IMR-90 (cell line): ENCODE data around the gene LYPD5. TPM values are rescaled to one million over a fixed set of nuclear protein-coding genes. Genes with fewer than 3 reads are reported as not detected.

Source experiments
- ATAC-seq: fragments of 200-7000 bp; cut with Tn5 transposase; 2 replicates; pipeline ENCODE4 v1.9.1; 2020; ENCODE audit warnings: low read depth, mild to moderate bottlenecking, moderate library complexity
- BruUV-seq: library from RNA; stranded (reverse); fragments of 400-500 nt; replicated peaks from 2 replicates; lab custom pipeline; 2021; lab: Mats Ljungman, UMichigan
- CTCF ChIA-PET: fragments of 300-600 bp; formaldehyde crosslinking; extraction: SDS; loops from one replicate; lab custom pipeline; 2021; ENCODE audit warnings: antibody characterized with exemption; lab: Yijun Ruan, JAX
- POLR2A ChIA-PET: fragments of 300-600 bp; sonication (Branson Sonifier 250); formaldehyde crosslinking; loops from one replicate; lab custom pipeline; 2022; ENCODE audit warnings: antibody characterized with exemption; ENCODE audit not compliant: unreplicated experiment; lab: Charles Lee
- DNase-seq: peaks from one replicate; pipeline ENCODE4 v3.0.0; 2013
- H2AFZ ChIP-seq: replicated peaks from 2 replicates; pipeline ENCODE3; 2013; ENCODE audit warnings: low read length, mild to moderate bottlenecking; ENCODE audit not compliant: poor library complexity
- H2AK5ac ChIP-seq: 2 replicates; pipeline ENCODE4 v1.6.1; 2013; ENCODE audit warnings: low read depth, low read length, inconsistent platforms
- H2AK9ac ChIP-seq: replicated peaks from 2 replicates; pipeline ENCODE3; 2013; ENCODE audit warnings: mild to moderate bottlenecking, low read depth, low read length, moderate library complexity; ENCODE audit not compliant: poor library complexity
- H2BK120ac ChIP-seq: 2 replicates; pipeline ENCODE4 v1.6.1; 2013; ENCODE audit warnings: low read depth, low read length, inconsistent platforms
- H2BK15ac ChIP-seq: 3 replicates; pipeline ENCODE4 v1.6.1; 2013; ENCODE audit warnings: low read depth, low read length, inconsistent platforms
- H2BK20ac ChIP-seq: 2 replicates; pipeline ENCODE4 v1.6.1; 2013; ENCODE audit warnings: low read depth, mild to moderate bottlenecking, inconsistent platforms, low read length, moderate library complexity
- H2BK5ac ChIP-seq: 2 replicates; pipeline ENCODE4 v1.6.1; 2013; ENCODE audit warnings: mild to moderate bottlenecking, low read depth, low read length, inconsistent platforms; ENCODE audit not compliant: poor library complexity, severe bottlenecking
- H3K14ac ChIP-seq: replicated peaks from 2 replicates; pipeline ENCODE4 v1.6.1; 2013; ENCODE audit warnings: low read depth, low read length, inconsistent platforms
- H3K18ac ChIP-seq: 2 replicates; pipeline ENCODE4 v1.6.1; 2013; ENCODE audit warnings: low read depth, low read length, control low read depth
- H3K23ac ChIP-seq: 2 replicates; pipeline ENCODE4 v1.6.1; 2013; ENCODE audit warnings: low read depth, low read length, inconsistent platforms
- H3K27ac ChIP-seq: 2 replicates; pipeline ENCODE4 v1.5.1; 2013; ENCODE audit warnings: mild to moderate bottlenecking, control low read depth, low read length; ENCODE audit not compliant: insufficient read depth
- H3K27me3 ChIP-seq: 2 replicates; pipeline ENCODE4 v1.6.1; 2013; ENCODE audit warnings: low read length; ENCODE audit not compliant: control insufficient read depth, insufficient read depth
- H3K36me3 ChIP-seq: 2 replicates; pipeline ENCODE4 v1.6.1; 2013; ENCODE audit warnings: low read length, mixed read lengths; ENCODE audit not compliant: control insufficient read depth, insufficient read depth
- H3K4ac ChIP-seq: 2 replicates; pipeline ENCODE4 v1.6.1; 2013; ENCODE audit warnings: low read depth, low read length, inconsistent platforms
- H3K4me1 ChIP-seq: 2 replicates; pipeline ENCODE4 v1.6.1; 2013; ENCODE audit warnings: low read length, mixed read lengths; ENCODE audit not compliant: control insufficient read depth, insufficient read depth
- H3K4me2 ChIP-seq: 2 replicates; pipeline ENCODE4 v1.6.1; 2013; ENCODE audit warnings: low read depth, mild to moderate bottlenecking, control low read depth, low read length, moderate library complexity
- H3K4me3 ChIP-seq: 2 replicates; pipeline ENCODE4 v1.5.1; 2013; ENCODE audit warnings: low read depth, mild to moderate bottlenecking, control low read depth, low read length, moderate library complexity; ENCODE audit not compliant: insufficient read depth
- H3K56ac ChIP-seq: 2 replicates; pipeline ENCODE4 v1.6.1; 2013; ENCODE audit warnings: low read length, inconsistent platforms; ENCODE audit not compliant: insufficient read depth; ENCODE audit errors: extremely low read depth
- H3K79me1 ChIP-seq, 2 experiments: 2 replicates each; pipeline ENCODE4 v1.6.1; 2013; ENCODE audit warnings: low read length in 2 of 2, inconsistent platforms in 1 of 2, low read depth in 1 of 2
- H3K9ac ChIP-seq: 2 replicates; pipeline ENCODE4 v1.6.1; 2013; ENCODE audit warnings: low read depth, low read length, control low read depth
- H3K9me1 ChIP-seq: 2 replicates; pipeline ENCODE4 v1.6.1; 2013; ENCODE audit warnings: low read length, inconsistent platforms; ENCODE audit not compliant: insufficient read depth
- H3K9me3 ChIP-seq: 2 replicates; pipeline ENCODE4 v1.6.1; 2013; ENCODE audit warnings: low read length; ENCODE audit not compliant: control insufficient read depth, insufficient read depth
- H4K20me1 ChIP-seq: 2 replicates; pipeline ENCODE4 v1.6.1; 2013; ENCODE audit warnings: low read length, inconsistent platforms; ENCODE audit not compliant: insufficient read depth
- H4K5ac ChIP-seq: 2 replicates; pipeline ENCODE4 v1.6.1; 2013; ENCODE audit warnings: mild to moderate bottlenecking, low read depth, low read length, control low read depth
- H4K8ac ChIP-seq, 2 experiments: 2 replicates each; pipeline ENCODE4 v1.6.1; 2013; ENCODE audit warnings: low read depth in 2 of 2, low read length in 2 of 2, control low read depth in 1 of 2, inconsistent platforms in 1 of 2
- H4K91ac ChIP-seq: 2 replicates; pipeline ENCODE4 v1.6.1; 2013; ENCODE audit warnings: low read depth, low read length, inconsistent platforms; ENCODE audit not compliant: insufficient read depth
- MAFK ChIP-seq: IDR thresholded peaks from 2 replicates; pipeline ENCODE4 v1.6.1; 2012; ENCODE audit warnings: low read depth, low read length, improper control_type of control experiment
- MAZ ChIP-seq: IDR thresholded peaks from 2 replicates; pipeline ENCODE4 v1.6.1; 2012; ENCODE audit warnings: low read depth, mild to moderate bottlenecking, low read length, improper control_type of control experiment, moderate library complexity, borderline replicate concordance
- MXI1 ChIP-seq: IDR thresholded peaks from 2 replicates; pipeline ENCODE4 v1.6.1; 2012; ENCODE audit warnings: low read depth, mild to moderate bottlenecking, low read length, moderate library complexity, borderline replicate concordance
- NFE2L2 ChIP-seq: fragments of 150-350 bp; IDR thresholded peaks from 2 replicates; pipeline ENCODE4 v1.6.1; 2016; ENCODE audit warnings: low read depth, mild to moderate bottlenecking, low read length
- POLR2A ChIP-seq: IDR thresholded peaks from 2 replicates; pipeline ENCODE4 v1.6.1; 2012; ENCODE audit warnings: mild to moderate bottlenecking, low read depth, low read length
- RAD21 ChIP-seq: IDR thresholded peaks from 2 replicates; pipeline ENCODE4 v1.6.1; 2012; ENCODE audit warnings: low read length, improper control_type of control experiment
- RFX5 ChIP-seq: IDR thresholded peaks from 2 replicates; pipeline ENCODE4 v1.8.0; 2012; ENCODE audit warnings: low read depth, mild to moderate bottlenecking, low read length, moderate library complexity
- SMC3 ChIP-seq: fragments of 150-350 bp; IDR thresholded peaks from 2 replicates; pipeline ENCODE4 v1.6.1; 2016; ENCODE audit warnings: low read depth, mild to moderate bottlenecking, antibody characterized with exemption, low read length, moderate library complexity
- WGBS, 2 experiments: methylation state at CpG; one replicate each; pipeline versions ENCODE4 v1.1.5 to v1.1.7; 2013; ENCODE audit warnings: missing lambda C conversion rate in 2 of 2; ENCODE audit not compliant: insufficient read length in 1 of 2; ENCODE audit errors: extremely low coverage in 2 of 2; 5-methylcytosine and 5-hydroxymethylcytosine counted together
- dilution Hi-C: fragments of 300-500 bp; cut with HindIII; formaldehyde crosslinking; loops from one replicate; pipeline ENCODE4 v1.14.3; 2018; ENCODE audit warnings: low sequenced_read_pairs; ENCODE audit not compliant: unreplicated experiment
- in situ Hi-C: fragments of 300-500 bp; cut with MboI; formaldehyde crosslinking; loops from 3 replicates; pipeline ENCODE4 v1.14.3; 2019; ENCODE audit warnings: low sequenced_read_pairs, inconsistent platforms, mixed read lengths
- intact Hi-C: fragments of 100-400 bp; cut with micrococcal nuclease; formaldehyde crosslinking; loops from 2 replicates; pipeline ENCODE4 v1.10.0; 2022
- polyA plus RNA-seq, 3 experiments: library from polyadenylated mRNA; depleted of rRNA; stranded (reverse); fragments of >200 nt; gene quantifications; 2 replicates each; pipeline ENCODE4 v1.2.3, GENCODE V29; 2012; ENCODE audit warnings: low replicate concordance in 1 of 3
- total RNA-seq: library from RNA; depleted of rRNA; stranded (reverse); fragments of >200 nt; gene quantifications from 2 replicates; pipeline ENCODE4 v1.2.3, GENCODE V29; 2012
- TF ChIP-seq, protein P1 (sequence below): fragments of 150-350 bp; IDR thresholded peaks from 2 replicates; pipeline ENCODE4 v1.6.1; 2016; ENCODE audit warnings: low read depth, mild to moderate bottlenecking, low read length, moderate library complexity, borderline replicate concordance

The LYPD5 gene
- total and polyA plus RNA-seq, 2 of the 4 experiments (the other 2 are of a cell fraction) = 0.31 to 0.36 TPM

DNA sequence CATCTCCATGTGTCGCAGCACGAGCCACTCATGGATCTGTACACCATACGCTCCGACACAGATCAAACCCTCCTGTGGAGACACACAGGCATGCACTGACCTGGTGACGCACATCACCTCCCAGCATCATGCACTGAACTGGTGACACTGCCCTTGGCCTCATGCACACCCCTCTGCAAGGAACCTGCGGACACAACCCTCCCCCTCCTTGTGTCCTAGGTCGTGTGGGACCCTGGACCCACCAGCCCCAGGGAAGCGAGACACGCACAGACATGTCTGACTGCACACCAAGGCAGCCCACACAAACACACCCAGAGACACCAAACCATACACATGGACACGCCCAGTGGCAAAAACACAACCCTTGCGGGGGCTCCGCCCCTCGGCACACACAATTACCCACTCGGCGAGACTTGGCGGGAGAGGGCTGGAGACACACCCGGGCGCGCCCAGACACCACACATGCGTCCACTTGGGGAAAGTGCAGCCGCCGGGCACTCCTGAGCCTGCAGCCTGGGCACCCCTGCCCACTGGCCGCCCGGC lies 19.5 kb downstream of the LYPD5 start:
- 100% methylated on average over 2 of the region's 24 CpGs; no CpG with 5 or more reads in 1 of the 2 experiments for WGBS, 2 experiments
- Histone ChIP-seq H3K23ac (no peak overlapping the region), H2BK120ac (peak overlapping the region; percentile 60; the same call in 1 of the 2 replicates), H2AK9ac (peak overlapping the region; percentile 88), H3K56ac (no peak overlapping the region), H3K4me1 (peaks cover 12% of the 10 kb centered on the region), H3K14ac (0 out of 2 replicates have a peak overlapping the region, but pooled peaks have one; percentile 45), H3K4me2 (no peak overlapping the region), H3K9me3 (no peaks in the 10 kb centered on the region), H3K4ac (peak overlapping the region; percentile 24; the same call in 1 of the 2 replicates), H3K9ac (no peak overlapping the region), H2AK5ac (peak overlapping the region; percentile 52; the same call in 1 of the 2 replicates), H2BK20ac (peak overlapping the region; percentile 64), H2BK5ac (peak overlapping the region; percentile 44), H3K79me1 (no peaks in the 10 kb centered on the region), H3K9me1 (peaks cover 8% of the 10 kb centered on the region), H3K36me3 (no peaks in the 10 kb centered on the region), H3K27me3 (no peaks in the 10 kb centered on the region), H3K18ac (no peak overlapping the region), H3K4me3 (no peak overlapping the region), H2AFZ (peak overlapping the region; percentile 69), H4K8ac (peak overlapping the region in 1 of 2 experiments; percentile 58; a peak in 1 of 4 replicates), H4K20me1 (no peaks in the 10 kb centered on the region), H4K91ac (no peak overlapping the region; the same call in 1 of the 2 replicates), H3K27ac (no peak overlapping the region), H4K5ac (no peak overlapping the region), H2BK15ac (0 out of 3 replicates have a peak overlapping the region, but pooled peaks have one; percentile 3)
- BruUV-seq = no TSS peak
- DNase-seq (no peak), ATAC-seq (no peak)
- intact Hi-C loops = no loop called here
- TF ChIP-seq SMC3 (no peak), MXI1 (no peak), RAD21 (no peak), RFX5 (no peak), POLR2A (no peak), MAZ (no peak), NFE2L2 (no peak), MAFK (no peak)
- TF ChIP-seq, protein P1, sequence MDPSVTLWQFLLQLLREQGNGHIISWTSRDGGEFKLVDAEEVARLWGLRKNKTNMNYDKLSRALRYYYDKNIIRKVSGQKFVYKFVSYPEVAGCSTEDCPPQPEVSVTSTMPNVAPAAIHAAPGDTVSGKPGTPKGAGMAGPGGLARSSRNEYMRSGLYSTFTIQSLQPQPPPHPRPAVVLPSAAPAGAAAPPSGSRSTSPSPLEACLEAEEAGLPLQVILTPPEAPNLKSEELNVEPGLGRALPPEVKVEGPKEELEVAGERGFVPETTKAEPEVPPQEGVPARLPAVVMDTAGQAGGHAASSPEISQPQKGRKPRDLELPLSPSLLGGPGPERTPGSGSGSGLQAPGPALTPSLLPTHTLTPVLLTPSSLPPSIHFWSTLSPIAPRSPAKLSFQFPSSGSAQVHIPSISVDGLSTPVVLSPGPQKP = no peak
- ChIA-PET POLR2A (no interaction called here), CTCF (no interaction called here)
- in situ Hi-C loops = loop anchor here (5.0 kb wide), 1 partner anchor 35 kb away; no protein-coding TSS in a partner anchor
- dilution Hi-C loops = no loop called here
